ENCODE data around the gene ATXN7L1.
A peak's percentile ranks its signal among the peaks of the same experiment; 100 is the strongest.

Gene ATXN7L1

DNA sequence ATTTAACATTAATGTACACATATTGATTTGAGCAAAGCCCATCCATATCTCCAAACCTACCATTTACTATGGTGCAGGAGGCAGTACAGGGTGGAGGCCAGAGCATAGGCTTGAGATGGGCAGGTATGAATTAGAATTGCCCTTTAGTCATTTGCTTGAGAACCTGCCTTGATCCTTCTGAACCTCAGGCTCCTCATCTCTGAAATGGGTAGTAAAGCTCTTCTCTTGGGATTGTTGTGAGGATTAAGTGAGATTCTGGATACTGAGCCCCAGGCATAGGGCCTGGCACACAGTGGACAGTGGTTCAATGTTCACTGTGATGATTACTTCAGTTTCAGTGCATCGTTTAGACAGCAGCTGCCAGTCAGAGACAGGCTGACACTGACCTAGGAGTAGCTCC is 5.0 kb upstream of the ATXN7L1 start:
- no peak overlapping the region for H3K27ac Mint-ChIP-seq
- H3K9me3 Mint-ChIP-seq = no peaks in the 10 kb centered on the region
- no peak for DNase-seq (ENCODE audit: low spot score)
- H3K4me1 Mint-ChIP-seq (ENCODE audit: low read depth) = peaks cover 25% of the 10 kb centered on the region
- peaks cover 17% of the 10 kb centered on the region for H3K27me3 Mint-ChIP-seq (ENCODE audit: low read depth)
- no peak overlapping the region for H3K4me3 Mint-ChIP-seq
- no peaks in the 10 kb centered on the region for H3K36me3 Mint-ChIP-seq (ENCODE audit: low read depth)

DNA sequence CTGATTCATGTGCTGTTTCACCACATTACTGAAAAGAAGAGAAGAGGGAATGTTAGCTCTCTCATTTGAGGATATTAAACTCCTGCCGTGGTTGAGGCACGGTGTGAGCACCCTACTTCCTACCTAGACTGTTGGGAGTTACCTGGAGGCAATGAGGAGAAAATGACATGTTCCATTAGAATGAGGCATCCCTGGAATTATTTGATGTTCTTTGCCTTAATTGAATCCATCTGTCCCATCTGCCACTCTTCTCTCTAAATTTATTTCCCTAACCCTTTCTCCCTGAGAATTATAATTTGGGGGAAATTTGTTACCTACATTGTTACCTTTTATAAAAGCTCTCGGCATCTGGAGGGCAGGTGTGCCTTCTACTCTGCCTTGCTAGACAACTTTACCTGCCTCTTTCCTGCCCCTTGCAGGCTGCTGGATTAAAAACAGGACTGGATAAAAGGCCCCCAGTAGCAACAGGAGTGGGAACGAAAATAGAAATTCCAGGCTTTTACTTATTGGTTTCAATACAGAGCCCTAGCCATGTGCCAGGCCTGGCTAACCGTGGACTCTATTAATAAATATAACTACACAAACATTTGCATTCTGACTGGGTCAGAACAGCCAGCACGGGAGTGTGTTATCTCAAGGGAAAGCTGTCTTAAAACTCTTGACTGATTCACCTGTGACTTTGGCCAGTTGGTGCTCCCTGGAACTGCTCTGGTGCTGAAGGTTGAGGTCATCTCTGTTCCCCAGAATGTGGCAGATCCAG is 4.4 kb upstream of the ATXN7L1 start:
- Mint-ChIP-seq H3K27me3 (ENCODE audit: low read depth) (peaks cover 17% of the 10 kb centered on the region), H3K9me3 (no peaks in the 10 kb centered on the region), H3K27ac (no peak overlapping the region), H3K4me1 (ENCODE audit: low read depth) (peaks cover 30% of the 10 kb centered on the region), H3K36me3 (ENCODE audit: low read depth) (peaks cover 3% of the 10 kb centered on the region), H3K4me3 (no peak overlapping the region)
- no peak for DNase-seq (ENCODE audit: low spot score)

DNA sequence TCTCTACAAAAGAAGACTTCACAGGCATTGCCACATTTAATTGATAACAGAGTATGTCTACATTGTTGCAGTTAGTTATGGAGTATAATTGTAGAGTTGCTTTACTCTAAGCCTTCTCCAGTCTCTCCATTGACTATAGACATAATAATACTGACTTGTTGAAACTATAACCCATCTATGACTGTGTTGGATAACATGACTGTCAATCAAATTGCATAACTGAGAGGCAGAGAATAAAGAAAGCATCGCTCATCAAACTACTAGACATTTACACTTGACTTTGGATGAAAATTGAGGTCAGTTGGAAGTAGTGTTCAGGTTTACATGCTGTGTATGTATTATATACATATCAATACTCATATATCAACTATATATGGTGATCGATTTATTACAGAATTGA is 3.4 kb upstream of the ATXN7L1 start:
- H3K27me3 Mint-ChIP-seq (ENCODE audit: low read depth) = peaks cover 17% of the 10 kb centered on the region
- no peaks in the 10 kb centered on the region for H3K9me3 Mint-ChIP-seq
- H3K27ac Mint-ChIP-seq = no peak overlapping the region
- no peak for DNase-seq (ENCODE audit: low spot score)
- peaks cover 5% of the 10 kb centered on the region for H3K36me3 Mint-ChIP-seq (ENCODE audit: low read depth)
- peaks cover 32% of the 10 kb centered on the region for H3K4me1 Mint-ChIP-seq (ENCODE audit: low read depth)
- no peak overlapping the region for H3K4me3 Mint-ChIP-seq

DNA sequence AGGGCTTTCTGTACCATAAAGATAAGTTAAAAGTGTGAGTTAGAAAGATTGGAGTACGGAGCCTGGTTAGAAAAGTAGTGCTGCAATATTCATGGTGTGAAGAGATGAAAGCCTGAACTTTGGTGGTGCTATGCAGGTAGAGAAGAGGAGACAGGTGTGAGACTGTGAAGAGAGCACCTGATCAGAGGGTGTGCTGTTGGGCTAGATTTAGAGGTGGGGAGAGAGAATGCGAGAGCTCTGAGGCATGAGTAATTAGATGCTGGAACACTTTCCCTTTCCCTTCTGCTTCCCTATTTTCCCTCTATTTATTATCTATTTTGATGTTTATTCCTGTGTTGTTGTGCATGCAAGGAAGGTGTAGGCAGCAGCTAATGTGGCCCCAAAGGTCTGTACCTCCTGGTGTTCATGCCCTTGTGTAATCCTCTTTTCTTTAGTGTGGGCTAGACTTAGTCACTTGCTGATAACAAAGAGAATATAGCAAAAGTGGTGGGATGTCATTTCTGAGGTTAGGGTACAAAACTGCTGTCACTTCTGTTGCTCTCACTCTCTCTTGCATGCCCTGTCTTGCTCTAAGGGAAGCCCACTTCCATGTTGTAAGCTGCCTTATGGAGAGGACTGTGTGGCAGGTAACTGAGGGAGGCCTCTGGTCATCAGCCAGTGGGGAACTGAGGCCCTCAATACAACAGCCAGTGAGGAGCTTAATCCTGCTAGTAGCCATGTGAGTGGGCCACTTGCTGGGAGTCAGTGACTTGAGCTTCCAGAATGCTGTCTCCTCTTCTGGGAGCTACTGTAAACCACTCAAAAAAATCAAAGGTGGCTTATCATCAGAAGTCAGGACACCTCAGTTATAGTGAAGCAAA is 2.6 kb upstream of the ATXN7L1 start:
- Mint-ChIP-seq H3K27ac (no peak overlapping the region), H3K9me3 (no peaks in the 10 kb centered on the region), H3K36me3 (ENCODE audit: low read depth) (peaks cover 10% of the 10 kb centered on the region), H3K27me3 (ENCODE audit: low read depth) (peaks cover 17% of the 10 kb centered on the region), H3K4me1 (ENCODE audit: low read depth) (peaks cover 37% of the 10 kb centered on the region), H3K4me3 (no peak overlapping the region)
- no peak for DNase-seq (ENCODE audit: low spot score)

DNA sequence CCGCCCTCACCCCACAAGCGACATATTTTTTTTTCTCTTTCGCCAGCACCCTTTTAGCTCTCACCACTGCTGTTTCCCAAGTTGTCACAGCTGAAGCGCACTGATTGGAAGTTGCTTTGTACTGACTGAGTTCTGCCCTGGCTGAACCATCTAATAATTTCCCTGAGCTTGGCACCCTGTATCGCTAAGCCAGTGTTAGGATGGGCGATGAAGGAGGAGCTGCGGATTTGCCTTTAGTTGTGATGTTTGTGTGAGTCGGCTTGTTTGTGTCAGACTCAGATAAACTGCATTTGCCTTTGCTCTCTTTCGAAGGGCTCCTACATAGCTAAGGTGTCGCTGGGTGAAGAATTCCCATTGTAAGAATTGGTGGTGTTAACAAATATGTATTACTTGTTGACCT is 1.3 kb upstream of the ATXN7L1 start:
- peaks cover 13% of the 10 kb centered on the region for H3K36me3 Mint-ChIP-seq (ENCODE audit: low read depth)
- peaks cover 37% of the 10 kb centered on the region for H3K4me1 Mint-ChIP-seq (ENCODE audit: low read depth)
- no peak for DNase-seq (ENCODE audit: low spot score)
- H3K27me3 Mint-ChIP-seq (ENCODE audit: low read depth) = peaks cover 17% of the 10 kb centered on the region
- H3K4me3 Mint-ChIP-seq = peak overlapping the region; percentile 80
- H3K27ac Mint-ChIP-seq = no peak overlapping the region
- no peaks in the 10 kb centered on the region for H3K9me3 Mint-ChIP-seq

DNA sequence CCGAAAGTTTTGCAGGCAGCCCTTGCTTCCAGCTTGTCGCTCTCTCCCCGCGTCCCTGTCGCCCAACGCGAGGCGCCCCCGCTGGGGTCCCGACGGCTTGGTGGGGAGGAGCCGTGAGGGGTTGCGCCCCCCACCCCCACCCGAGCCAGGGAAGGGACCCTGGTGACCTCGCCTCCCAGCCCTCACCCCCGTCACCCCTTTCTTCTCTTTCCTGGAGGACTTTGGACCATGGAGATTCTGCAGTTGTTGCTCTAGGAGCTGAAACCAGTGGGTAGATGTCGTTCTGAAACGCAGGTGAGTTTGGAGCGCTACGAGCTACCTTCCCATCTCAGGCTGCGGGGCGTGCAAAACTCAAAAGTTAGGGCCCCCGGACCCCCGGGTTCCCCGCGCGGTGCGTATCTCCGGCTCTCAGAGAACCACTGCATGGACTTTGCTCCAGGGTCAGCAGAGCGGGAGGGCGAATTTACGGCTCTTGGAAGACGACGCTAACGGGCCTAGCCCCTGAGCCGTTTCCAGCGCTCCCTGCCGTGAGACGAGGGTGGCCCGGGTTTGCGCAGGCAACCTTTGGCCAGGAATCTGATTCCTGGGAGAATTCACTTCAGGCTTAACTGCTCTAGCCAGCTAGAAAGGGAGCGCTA is 684 bp upstream of the ATXN7L1 start:
- peak overlapping the region; percentile 80 for H3K4me3 Mint-ChIP-seq
- peaks cover 37% of the 10 kb centered on the region for H3K4me1 Mint-ChIP-seq (ENCODE audit: low read depth)
- H3K36me3 Mint-ChIP-seq (ENCODE audit: low read depth) = peaks cover 17% of the 10 kb centered on the region
- no peaks in the 10 kb centered on the region for H3K9me3 Mint-ChIP-seq
- H3K27ac Mint-ChIP-seq = peak overlapping the region; percentile 47
- H3K27me3 Mint-ChIP-seq (ENCODE audit: low read depth) = peaks cover 17% of the 10 kb centered on the region
- DNase-seq (ENCODE audit: low spot score) = no peak

DNA sequence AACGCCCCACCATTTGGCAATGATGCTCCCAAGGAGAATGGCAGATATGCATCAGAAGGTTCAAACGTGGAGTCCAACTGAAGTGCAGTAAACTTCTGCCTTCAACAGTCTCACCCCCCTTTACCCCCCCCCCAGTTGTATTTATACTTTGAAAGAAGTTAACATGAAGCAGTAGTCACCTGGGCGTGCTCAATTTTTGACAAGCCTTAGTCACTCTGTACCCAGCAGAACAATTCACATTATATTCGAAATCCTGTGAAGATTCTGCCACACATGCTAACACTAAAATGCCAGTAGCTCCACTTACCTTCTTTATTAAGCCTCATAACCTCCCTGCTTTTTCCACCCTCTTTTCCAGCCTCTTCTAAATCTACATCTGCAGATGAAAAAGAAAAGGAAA is 894 bp downstream of the ATXN7L1 start:
- Mint-ChIP-seq H3K27me3 (ENCODE audit: low read depth) (peaks cover 17% of the 10 kb centered on the region), H3K4me1 (ENCODE audit: low read depth) (peaks cover 35% of the 10 kb centered on the region), H3K4me3 (peak overlapping the region; percentile 97), H3K36me3 (ENCODE audit: low read depth) (peaks cover 17% of the 10 kb centered on the region), H3K9me3 (no peaks in the 10 kb centered on the region), H3K27ac (peak overlapping the region; percentile 96)
- no peak for DNase-seq (ENCODE audit: low spot score)

GRCh38 chr7:105874055-105874454 is 2.3 kb downstream of the ATXN7L1 start:
- H3K36me3 Mint-ChIP-seq (ENCODE audit: low read depth) = peaks cover 17% of the 10 kb centered on the region
- no peak overlapping the region for H3K4me3 Mint-ChIP-seq
- H3K27me3 Mint-ChIP-seq (ENCODE audit: low read depth) = peaks cover 15% of the 10 kb centered on the region
- H3K4me1 Mint-ChIP-seq (ENCODE audit: low read depth) = peaks cover 33% of the 10 kb centered on the region
- no peak overlapping the region for H3K27ac Mint-ChIP-seq
- no peaks in the 10 kb centered on the region for H3K9me3 Mint-ChIP-seq
- no peak for DNase-seq (ENCODE audit: low spot score)

DNA sequence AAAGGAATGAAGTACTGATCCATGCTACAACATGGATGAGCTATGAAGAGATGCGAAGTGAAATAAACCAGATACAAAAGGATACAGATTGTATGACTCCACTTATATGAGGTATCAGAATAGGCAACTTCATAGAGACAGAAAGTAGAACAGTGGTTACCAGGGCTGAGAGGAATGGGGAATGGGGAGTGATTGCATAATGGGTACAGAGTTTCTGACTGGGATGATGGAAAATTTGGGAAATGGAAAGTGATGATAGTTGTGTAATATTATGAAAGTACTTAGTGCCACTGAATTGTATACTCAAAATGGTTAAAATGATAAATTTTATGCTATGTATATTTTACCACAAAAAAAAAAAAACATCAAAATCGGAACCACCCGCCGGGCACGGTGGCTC is 3.9 kb downstream of the ATXN7L1 start:
- no peak overlapping the region for H3K4me3 Mint-ChIP-seq
- H3K36me3 Mint-ChIP-seq (ENCODE audit: low read depth) = peaks cover 19% of the 10 kb centered on the region
- H3K27ac Mint-ChIP-seq = no peak overlapping the region
- peaks cover 2% of the 10 kb centered on the region for H3K27me3 Mint-ChIP-seq (ENCODE audit: low read depth)
- DNase-seq (ENCODE audit: low spot score) = no peak
- H3K4me1 Mint-ChIP-seq (ENCODE audit: low read depth) = peaks cover 20% of the 10 kb centered on the region
- no peaks in the 10 kb centered on the region for H3K9me3 Mint-ChIP-seq

DNA sequence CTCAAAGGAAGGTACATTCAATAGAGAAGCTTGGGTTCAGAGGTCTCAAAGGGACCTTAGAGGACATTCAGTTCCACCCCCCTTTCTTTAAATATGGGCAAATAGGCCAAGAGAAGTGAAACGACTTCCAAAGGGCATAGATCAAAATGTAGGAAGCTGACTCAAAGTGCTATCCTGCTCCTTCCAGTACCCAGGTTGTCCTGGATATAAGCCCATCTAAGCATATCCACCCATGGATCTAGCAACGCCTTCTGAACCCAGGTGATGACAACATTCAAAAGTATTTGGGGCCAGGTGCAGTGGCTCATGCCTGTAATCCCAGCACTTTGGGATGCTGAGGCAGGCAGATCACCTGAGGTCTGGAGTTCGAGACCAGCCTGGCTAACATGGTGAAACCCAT is 5.3 kb downstream of the ATXN7L1 start:
- H3K4me3 Mint-ChIP-seq = no peak overlapping the region
- H3K36me3 Mint-ChIP-seq (ENCODE audit: low read depth) = peaks cover 21% of the 10 kb centered on the region
- no peaks in the 10 kb centered on the region for H3K27me3 Mint-ChIP-seq (ENCODE audit: low read depth)
- no peak for DNase-seq (ENCODE audit: low spot score)
- H3K4me1 Mint-ChIP-seq (ENCODE audit: low read depth) = peaks cover 18% of the 10 kb centered on the region
- no peaks in the 10 kb centered on the region for H3K9me3 Mint-ChIP-seq
- no peak overlapping the region for H3K27ac Mint-ChIP-seq

DNA sequence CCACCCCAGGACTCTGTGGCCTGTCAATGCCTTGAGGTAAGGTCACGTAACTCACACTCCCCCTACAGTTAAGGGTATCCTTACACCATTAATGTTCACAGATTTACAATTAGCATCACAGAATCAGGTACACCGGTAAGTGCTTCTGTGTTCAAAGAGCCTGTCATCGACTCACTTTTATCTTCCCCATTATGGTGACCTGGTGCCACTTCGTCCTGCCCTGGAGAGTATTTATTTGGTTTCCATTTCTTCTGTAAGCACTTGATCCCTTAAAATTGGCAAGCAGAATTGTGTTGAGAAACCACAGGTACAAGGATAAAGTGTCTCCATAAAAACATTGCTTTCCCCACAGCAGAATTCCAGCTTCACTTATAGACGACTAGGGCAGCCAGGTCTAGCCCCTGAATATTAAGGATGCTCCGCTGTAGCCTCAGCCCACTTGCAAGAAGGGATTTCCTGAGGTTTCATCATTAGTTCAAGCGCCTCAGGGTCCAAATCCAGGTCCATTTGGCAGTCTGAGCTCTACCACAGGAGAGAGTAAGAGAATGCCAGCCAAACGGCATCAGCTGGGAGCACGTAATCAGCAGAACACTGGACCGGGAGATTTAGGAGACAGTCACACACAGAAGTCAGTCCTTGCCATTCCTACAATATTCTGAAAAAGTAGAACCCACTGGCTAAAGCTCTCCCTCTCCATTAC is 10.1 kb downstream of the ATXN7L1 start:
- no peaks in the 10 kb centered on the region for H3K27me3 Mint-ChIP-seq (ENCODE audit: low read depth)
- H3K27ac Mint-ChIP-seq = no peak overlapping the region
- H3K9me3 Mint-ChIP-seq = no peaks in the 10 kb centered on the region
- DNase-seq (ENCODE audit: low spot score) = no peak
- H3K36me3 Mint-ChIP-seq (ENCODE audit: low read depth) = peaks cover 7% of the 10 kb centered on the region
- no peaks in the 10 kb centered on the region for H3K4me1 Mint-ChIP-seq (ENCODE audit: low read depth)
- H3K4me3 Mint-ChIP-seq = no peak overlapping the region

GRCh38 chr7:105863876-105864275 is 12.5 kb downstream of the ATXN7L1 start:
- H3K4me3 Mint-ChIP-seq = no peak overlapping the region
- peaks cover 7% of the 10 kb centered on the region for H3K4me1 Mint-ChIP-seq (ENCODE audit: low read depth)
- H3K27me3 Mint-ChIP-seq (ENCODE audit: low read depth) = no peaks in the 10 kb centered on the region
- peaks cover 8% of the 10 kb centered on the region for H3K36me3 Mint-ChIP-seq (ENCODE audit: low read depth)
- H3K9me3 Mint-ChIP-seq = no peaks in the 10 kb centered on the region
- no peak for DNase-seq (ENCODE audit: low spot score)
- H3K27ac Mint-ChIP-seq = no peak overlapping the region

DNA sequence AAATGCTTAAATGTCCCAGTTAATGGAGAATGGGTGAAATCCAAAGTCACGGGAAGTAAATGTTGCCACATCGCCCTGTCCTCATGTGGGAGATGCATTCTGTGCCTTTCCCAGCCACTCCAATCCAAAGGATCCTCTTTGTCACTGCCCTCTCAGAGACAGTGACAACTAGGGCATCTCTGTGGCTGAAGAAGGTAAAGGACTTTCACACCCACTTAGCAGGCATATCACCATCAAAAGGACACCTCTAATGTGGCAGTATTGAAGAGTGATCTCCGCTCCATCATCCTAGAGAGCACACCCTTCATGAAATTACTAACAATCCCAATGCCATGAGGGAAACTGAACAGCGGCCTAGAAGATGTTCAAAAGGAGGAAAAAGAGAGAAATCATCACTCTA is 13.6 kb downstream of the ATXN7L1 start:
- Mint-ChIP-seq H3K27ac (no peak overlapping the region), H3K36me3 (ENCODE audit: low read depth) (peaks cover 7% of the 10 kb centered on the region), H3K9me3 (no peaks in the 10 kb centered on the region), H3K4me1 (ENCODE audit: low read depth) (peaks cover 15% of the 10 kb centered on the region), H3K27me3 (ENCODE audit: low read depth) (no peaks in the 10 kb centered on the region), H3K4me3 (no peak overlapping the region)
- no peak for DNase-seq (ENCODE audit: low spot score)

Data from T-helper 2 cell treated with Interferon-gamma antibody and Interleukin-4, amounts not matched to agents 5 μg/mL and 100 μg/mL, for 36 hours (primary cell).